Kidney (tissue), 14 donors: ENCODE data around the gene HAND1. TPM values are rescaled to one million over a fixed set of nuclear protein-coding genes. Genes with fewer than 3 reads are reported as not detected.

ENCODE experiments used
- DNase-seq, 5 donors: peaks; one replicate each; pipeline ENCODE4 v3.0.0-alpha.2; 2013 to 2020
- FAIRE-seq: peaks from 2 replicates; lab custom pipeline; 2012; peaks lifted over from hg19 to GRCh38; lab: Jason Lieb, UNC
- H3K27ac ChIP-seq, 2 donors: one replicate each; pipeline ENCODE4 v1.7.0; 2013; ENCODE audit warnings: low read depth in 2 of 2, low read length in 2 of 2, inconsistent platforms in 1 of 2
- H3K27me3 ChIP-seq: one replicate; pipeline ENCODE4 v1.7.1; 2013; ENCODE audit warnings: low read length, inconsistent platforms; ENCODE audit not compliant: control insufficient read depth, insufficient read depth
- H3K36me3 ChIP-seq, 3 donors: one replicate each; pipeline versions ENCODE4 v1.7.0 to v1.7.1; 2013; ENCODE audit warnings: low read length in 3 of 3, control low read depth in 1 of 3, inconsistent platforms in 1 of 3; ENCODE audit not compliant: insufficient read depth in 3 of 3, control insufficient read depth in 2 of 3
- H3K4me1 ChIP-seq, 3 donors: one replicate each; pipeline versions ENCODE4 v1.7.0 to v1.7.1; 2013; ENCODE audit warnings: low read length in 3 of 3, inconsistent platforms in 1 of 3, low read depth in 1 of 3; ENCODE audit not compliant: control insufficient read depth in 2 of 3, insufficient read depth in 2 of 3
- H3K4me3 ChIP-seq, 3 donors: one replicate each; pipeline versions ENCODE4 v1.7.0 to v1.8.1; 2013; ENCODE audit warnings: low read length in 3 of 3, control low read depth in 1 of 3, inconsistent platforms in 1 of 3
- H3K9ac ChIP-seq, 3 donors: one replicate each; pipeline versions ENCODE4 v1.7.0 to v1.7.1; 2013; ENCODE audit warnings: low read length in 3 of 3, control low read depth in 1 of 3, inconsistent platforms in 1 of 3
- H3K9me3 ChIP-seq, 3 donors: one replicate each; pipeline versions ENCODE4 v1.7.0 to v1.7.1; 2013; ENCODE audit warnings: low read length in 3 of 3, control low read depth in 1 of 3, inconsistent platforms in 1 of 3; ENCODE audit not compliant: control insufficient read depth in 2 of 3, insufficient read depth in 1 of 3
- CTCF ChIP-seq: IDR thresholded peaks from 3 replicates; pipeline ENCODE4 v1.5.1; 2012; ENCODE audit warnings: mild to moderate bottlenecking, moderate library complexity, borderline replicate concordance; ENCODE audit not compliant: insufficient read depth; ENCODE audit errors: extremely low read depth
- intact Hi-C: fragments of 100-400 bp; cut with DNase I; formaldehyde crosslinking; loops from one replicate; pipeline ENCODE4 v1.11.1; 2022
- polyA plus RNA-seq: library from polyadenylated mRNA; stranded (reverse); fragments of 350-450 nt; fragmentation: Illumina TruSeq; extraction: RNeasy Lipid Tissue Mini Kit (QIAGEN cat#74804); gene quantifications from one replicate; pipeline ENCODE4 v1.2.3, GENCODE V29; 2014; ENCODE audit warnings: low read depth, low replicate concordance; ENCODE audit not compliant: insufficient read depth
- total RNA-seq: library from RNA; stranded (reverse); fragmentation: NEBNext Ultra II Directional; extraction: Animal tissue kit (Norgen Biotek cat#: 25700); gene quantifications from one replicate; pipeline ENCODE4 v1.2.1, GENCODE V29; 2021
- donor health status: control.
- donor health status: control.
- donor health status: control.
- donor health status: control.
- donor health status: control.
- donor health status: DM: yes; HTN: yes; CAD: no.
- donor health status: Normal renal cell carcinoma (clear cell type).

HAND1 gene
- total and polyA plus RNA-seq, 2 donors from 2014 or later, result not detected

DNA sequence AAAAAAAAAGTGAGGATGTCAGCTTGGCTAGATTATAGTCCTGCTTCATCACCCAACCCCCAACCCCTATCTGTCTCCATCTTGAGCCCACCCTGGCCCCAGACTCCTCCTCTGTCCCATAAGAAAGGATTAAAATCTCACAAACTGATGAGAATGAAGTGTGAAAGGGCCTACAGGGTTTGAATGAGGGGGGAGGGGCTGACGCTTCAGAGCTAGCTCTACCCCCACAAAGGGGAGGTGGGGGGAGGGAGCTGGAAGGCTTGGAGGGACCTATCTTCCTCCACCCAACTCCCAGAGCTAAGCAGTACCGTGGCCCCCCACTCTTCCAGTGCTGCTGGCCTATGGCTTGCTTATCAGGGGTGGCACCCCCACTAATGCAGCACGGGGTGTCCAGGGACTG is 43.7 kb upstream of the HAND1 start:
- no peak for DNase-seq
- intact Hi-C loops, result no loop called here
- H3K4me1 ChIP-seq, result peaks cover 0 to 2% (median 0%) of the 10 kb centered on the region in 3 donors
- H3K27me3 ChIP-seq, result no peaks in the 10 kb centered on the region
- H3K36me3 ChIP-seq, result no peaks in the 10 kb centered on the region
- no peak overlapping the region for H3K9ac ChIP-seq
- H3K9me3 ChIP-seq, result no peaks in the 10 kb centered on the region
- FAIRE-seq, result no peak
- H3K27ac ChIP-seq, result no peak overlapping the region
- no peak overlapping the region for H3K4me3 ChIP-seq
- TF ChIP-seq CTCF, result no peak

DNA sequence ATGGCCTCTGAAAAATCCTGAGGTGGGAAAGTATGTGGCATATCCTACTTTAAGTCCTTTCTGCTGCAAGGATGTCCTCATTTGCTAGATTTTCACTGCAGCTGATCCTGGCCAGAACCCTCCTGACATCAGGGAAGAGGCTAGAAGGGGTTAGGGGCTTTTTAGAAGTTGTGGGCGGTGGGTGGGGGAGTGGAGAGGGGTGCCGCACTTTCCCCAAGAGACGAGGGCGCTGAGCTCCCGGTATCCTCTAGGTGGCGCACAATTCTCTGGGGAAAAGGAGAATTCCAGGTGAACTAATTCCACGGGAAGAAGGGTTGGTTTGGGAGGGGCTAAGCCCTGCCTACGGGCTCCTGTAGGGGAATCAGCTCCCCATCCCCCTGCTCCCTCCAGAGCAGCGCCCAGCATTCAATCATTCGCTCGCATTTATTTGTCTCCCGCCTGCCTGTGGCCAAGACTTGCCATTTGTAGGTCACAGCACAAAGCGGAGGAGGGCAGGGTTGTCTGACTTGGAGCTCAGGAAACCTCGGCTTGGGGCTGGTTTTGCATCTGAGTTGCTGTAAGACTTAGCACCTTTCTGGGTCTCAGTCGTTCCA is 42.9 kb upstream of the HAND1 start:
- Histone ChIP-seq H3K36me3 (no peaks in the 10 kb centered on the region), H3K27me3 (no peaks in the 10 kb centered on the region), H3K4me1 (peaks cover 0 to 2% (median 0%) of the 10 kb centered on the region in 3 donors), H3K9me3 (no peaks in the 10 kb centered on the region), H3K4me3 (peak overlapping the region in 2 of 3 donors; percentile 21 to 34), H3K9ac (no peak overlapping the region), H3K27ac (no peak overlapping the region)
- DNase-seq (peak in 4 of 5 donors; percentile 69 to 80 (median 78)), FAIRE-seq (no peak)
- intact Hi-C loops, result no loop called here
- peak; percentile 58 for TF ChIP-seq CTCF

- H3K4me3 ChIP-seq, result no peak overlapping the region
- no peaks in the 10 kb centered on the region for H3K27me3 ChIP-seq
- H3K36me3 ChIP-seq, result no peaks in the 10 kb centered on the region
- intact Hi-C loops, result no loop called here
- no peak for TF ChIP-seq CTCF
- no peaks in the 10 kb centered on the region for H3K9me3 ChIP-seq
- H3K9ac ChIP-seq, result no peak overlapping the region
- H3K27ac ChIP-seq, result no peak overlapping the region
- peaks cover 0 to 2% (median 0%) of the 10 kb centered on the region in 3 donors for H3K4me1 ChIP-seq
- FAIRE-seq (no peak), DNase-seq (peak in 1 of 5 donors; percentile 66)
These were observed 41.3 kb upstream of the HAND1 start for GRCh38 chr5:154519359-154519758.

- intact Hi-C loops, result no loop called here
- no peak overlapping the region for H3K4me3 ChIP-seq
These were observed 40.4 kb upstream of the HAND1 start for GRCh38 chr5:154518438-154518867.

More at GRCh38 chr5:154518438-154518867, 40.4 kb upstream of the HAND1 start:
- Histone ChIP-seq H3K27me3 (no peaks in the 10 kb centered on the region), H3K27ac (no peak overlapping the region), H3K36me3 (no peaks in the 10 kb centered on the region), H3K9ac (no peak overlapping the region), H3K4me1 (peaks cover 0 to 2% (median 0%) of the 10 kb centered on the region in 3 donors), H3K9me3 (no peaks in the 10 kb centered on the region)
- no peak for TF ChIP-seq CTCF
- FAIRE-seq (no peak), DNase-seq (no peak)
